ENCODE data around the gene C10orf95. TPM values are rescaled to one million over a fixed set of nuclear protein-coding genes. Genes with fewer than 3 reads are reported as not detected.

The C10orf95 gene
- total and polyA plus RNA-seq, 2 donors (not counting 3 experiments of a cell fraction or from before 2014, with no cell fraction given): 0.08 TPM; not detected in 1

DNA sequence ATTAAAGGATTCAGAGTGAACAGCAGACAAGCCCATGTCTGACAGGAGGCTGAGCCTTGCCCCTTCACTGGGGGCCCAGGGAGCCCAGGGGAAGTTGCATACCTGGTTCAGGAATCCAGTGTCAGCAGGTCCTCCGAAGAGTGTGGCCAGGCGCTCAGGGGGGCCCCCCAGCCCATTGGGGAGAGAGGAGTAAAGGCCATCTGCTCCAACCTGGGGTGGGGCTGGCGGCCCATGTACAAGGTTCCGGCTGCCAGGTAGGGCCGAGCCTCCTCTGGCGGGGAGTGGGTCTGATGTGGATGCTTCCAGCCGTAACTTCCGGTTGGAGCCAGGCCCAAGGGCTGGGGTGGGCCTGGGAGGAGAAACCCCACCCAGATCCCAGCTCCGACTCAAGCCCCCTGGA is 35.1 kb downstream of the C10orf95 start:
- H3K4me1 ChIP-seq (ENCODE audit: control insufficient read depth, extremely low read depth, insufficient read depth, low read length): peaks cover 9% of the 10 kb centered on the region
- ChIA-PET POLR2A (interaction anchor here (0.6 kb wide), 1 partner anchor 11 kb away, joined by 3 read pairs; no protein-coding TSS in a partner anchor), CTCF (interaction anchor here (1.4 kb wide), 1 partner anchor 13 kb away, joined by 3 read pairs; no protein-coding TSS in a partner anchor)
- TF ChIP-seq FOS (IDR thresholded peaks at IDR 0.05; ENCODE audit: borderline replicate concordance, insufficient read depth, low read length) (no peak), JUN (IDR thresholded peaks at IDR 0.05; ENCODE audit: borderline replicate concordance, insufficient read depth, insufficient read length, low read depth) (no peak), GATA2 (IDR thresholded peaks at IDR 0.05; ENCODE audit: insufficient read depth, insufficient read length, low read depth, low read length) (no peak), POLR2A (IDR thresholded peaks at IDR 0.05; ENCODE audit: low read depth, low read length) (no peak), POLR2AphosphoS5 (IDR thresholded peaks at IDR 0.05; ENCODE audit: insufficient read depth, low read depth, low read length) (no peak), CTCF (IDR thresholded peaks at IDR 0.05; ENCODE audit: extremely low read depth in 1 of 2, insufficient read depth in 1 of 2, low read depth in 1 of 2, low read length in 2 of 2) (no peak), MAX (IDR thresholded peaks at IDR 0.05; ENCODE audit: insufficient read depth, insufficient read length) (no peak), EZH2 (IDR thresholded peaks at IDR 0.05; ENCODE audit: borderline replicate concordance, low read depth, low read length, severe bottlenecking) (no peak), MYC (IDR thresholded peaks at IDR 0.05; ENCODE audit: low read depth, low read length) (no peak)
- intact Hi-C loops (cut with micrococcal nuclease) (no loop called here), dilution Hi-C loops (cut with MboI; ENCODE audit: extremely low pct_ligation_motif_present, low sequenced_read_pairs) (no loop called here)
- no peaks in the 10 kb centered on the region for H3K79me2 ChIP-seq (ENCODE audit: control insufficient read depth, insufficient read depth, low read length)
- DNase-seq (ENCODE audit: low read depth, low spot score) (no peak), FAIRE-seq (no peak)
- no peaks in the 10 kb centered on the region for H3K9me1 ChIP-seq (replicated peaks; ENCODE audit: control insufficient read depth, extremely low read depth, insufficient read depth, low read length)
- no TSS peak for BruUV-seq (replicated peaks)
- no peak overlapping the region for H3K27ac ChIP-seq (ENCODE audit: insufficient read depth, low read depth, low read length)
- H3K27me3 ChIP-seq (ENCODE audit: control insufficient read depth in 2 of 2, insufficient read depth in 2 of 2, low read length in 2 of 2): peaks cover 9 to 28% of the 10 kb centered on the region in 2 experiments
- H3K36me3 ChIP-seq (ENCODE audit: control insufficient read depth in 2 of 2, extremely low read depth in 1 of 2, insufficient read depth in 2 of 2, low read length in 2 of 2): no peaks in the 10 kb centered on the region
- no peak overlapping the region for H3K9ac ChIP-seq (replicated peaks; ENCODE audit: extremely low read depth, insufficient read depth, low read length)
- H2AFZ ChIP-seq (ENCODE audit: low read depth, low read length): no peak overlapping the region
- H3K4me3 ChIP-seq (replicated peaks in 1 of 3; ENCODE audit: insufficient read depth in 1 of 3, low read depth in 1 of 3, low read length in 3 of 3): no peak overlapping the region
- H4K20me1 ChIP-seq (replicated peaks; ENCODE audit: control insufficient read depth, extremely low read depth, insufficient read depth, low read length): no peaks in the 10 kb centered on the region
- no peaks in the 10 kb centered on the region for H3K9me3 ChIP-seq (replicated peaks; ENCODE audit: control insufficient read depth, insufficient read depth, low read length)
- no peak overlapping the region for H3K4me2 ChIP-seq (ENCODE audit: insufficient read depth, low read length)
